HL-60 (cell line): ENCODE results near the gene ADGRG7.
A peak's percentile ranks its signal among the peaks of the same experiment; 100 is the strongest.

Source experiments
- DNase-seq, 2 experiments: peaks; one replicate each; pipeline ENCODE4 v3.0.0-alpha.2; 2010 to 2020; ENCODE audit warnings: low read depth in 1 of 2, low spot score in 1 of 2
- H3K27ac ChIP-seq: fragments of 250-450 bp; sonication (Bioruptor Pico); replicated peaks from 2 replicates; pipeline ENCODE4 v1.5.1; 2020; ENCODE audit warnings: mild to moderate bottlenecking, moderate library complexity
- H3K27me3 ChIP-seq: fragments of 250-450 bp; sonication (Bioruptor Pico); 2 replicates; pipeline ENCODE4 v1.5.1; 2021; ENCODE audit warnings: mild to moderate bottlenecking, moderate library complexity; ENCODE audit not compliant: insufficient read depth, poor library complexity, severe bottlenecking
- H3K4me3 ChIP-seq: replicated peaks from 2 replicates; pipeline ENCODE4 v1.5.1; 2011; ENCODE audit warnings: mild to moderate bottlenecking, control low read depth, low read length; ENCODE audit not compliant: insufficient read depth
- CTCF ChIP-seq: IDR thresholded peaks from one replicate; pipeline ENCODE4 v1.5.1; 2011; ENCODE audit warnings: low read length, control low read depth, inconsistent platforms; ENCODE audit not compliant: insufficient read depth
- GABPA ChIP-seq: IDR thresholded peaks from 2 replicates; pipeline ENCODE4 v1.6.1; 2012; ENCODE audit warnings: low read depth
- POLR2AphosphoS5 ChIP-seq: IDR thresholded peaks from 2 replicates; pipeline ENCODE4 v1.6.1; 2012; ENCODE audit warnings: low read depth
- REST ChIP-seq: IDR thresholded peaks from 2 replicates; pipeline ENCODE4 v1.6.1; 2012; ENCODE audit warnings: low read depth; ENCODE audit not compliant: insufficient replicate concordance
- SPI1 ChIP-seq: IDR thresholded peaks from 2 replicates; pipeline ENCODE4 v1.6.1; 2012; ENCODE audit warnings: low read depth, mild to moderate bottlenecking, borderline replicate concordance

ADGRG7 gene

GRCh38 chr3:100706365-100706764, 97.0 kb downstream of the ADGRG7 start:
- TF ChIP-seq GABPA (no peak), SPI1 (no peak), POLR2AphosphoS5 (no peak), CTCF (no peak), REST (no peak)
- H3K4me3 ChIP-seq: no peak overlapping the region
- H3K27me3 ChIP-seq: no peaks in the 10 kb centered on the region
- no peak overlapping the region for H3K27ac ChIP-seq
- DNase-seq: no peak

GRCh38 chr3:100708644-100708988, 99.2 kb downstream of the ADGRG7 start:
- DNase-seq: no peak
- peak overlapping the region; percentile 34 for H3K4me3 ChIP-seq
- no peak for TF ChIP-seq SPI1
- no peak for TF ChIP-seq REST
- no peak for TF ChIP-seq POLR2AphosphoS5
- TF ChIP-seq CTCF: no peak
- no peak for TF ChIP-seq GABPA
- H3K27ac ChIP-seq: peak overlapping the region; percentile 84
- no peaks in the 10 kb centered on the region for H3K27me3 ChIP-seq

- Histone ChIP-seq H3K27ac (peak within 1 kb of the TSS; percentile 84), H3K4me3 (peak within 1 kb of the TSS; percentile 88), H3K27me3 (no peaks in the 10 kb centered on the region)
- DNase-seq: peak; percentile 94 to 98
- peak; percentile 95 for TF ChIP-seq SPI1
- peak; percentile 65 for TF ChIP-seq POLR2AphosphoS5
- peak; percentile 75 for TF ChIP-seq GABPA
- no peak for TF ChIP-seq REST
- TF ChIP-seq CTCF: no peak
Observed at GRCh38 chr3:100708989-100709841, 99.8 kb downstream of the ADGRG7 start, which contains the start of gene TFG. TSS of gene TFG (plus strand) at chr3:100709494. CDS start at chr3:100713686, 4,192 bp downstream.
